K562 (cell line): Measurements from ENCODE around the gene PDPK1. TPM values are rescaled to one million over a fixed set of nuclear protein-coding genes. Genes with fewer than 3 reads are reported as not detected.
A peak's percentile ranks its signal among the peaks of the same experiment; 100 is the strongest.

Source experiments
- ATAC-seq: fragments of 200-7000 bp; cut with Tn5 transposase; 3 replicates; pipeline ENCODE4 v1.9.1; 2020; ENCODE audit warnings: moderate library complexity
- BruUV-seq: library from RNA; stranded (reverse); fragments of 400-500 nt; replicated peaks from 2 replicates; lab custom pipeline; 2021; lab: Mats Ljungman, UMichigan
- CTCF ChIA-PET: fragments of 300-600 bp; formaldehyde crosslinking; extraction: SDS; loops from one replicate; lab custom pipeline; 2021; ENCODE audit warnings: low intra/inter-chr PET ratio; lab: Yijun Ruan, JAX
- POLR2A ChIA-PET: fragments of 300-600, 350-650 bp; sonication (Branson Sonifier 250); formaldehyde crosslinking; extraction: SDS; loops from one replicate; lab custom pipeline; 2021; ENCODE audit warnings: antibody characterized with exemption, inconsistent platforms; lab: Yijun Ruan, JAX
- DNase-seq, 4 experiments: peaks; one replicate each; pipeline versions ENCODE4 v3.0.0 to v3.0.0-alpha.2; 2011 to 2018; ENCODE audit warnings: low spot score in 3 of 4, mixed read lengths in 3 of 4; ENCODE audit errors: extremely low read depth in 1 of 4
- FAIRE-seq: peaks from 2 replicates; lab custom pipeline; 2011; peaks lifted over from hg19 to GRCh38; lab: Jason Lieb, UNC
- H2AFZ ChIP-seq: 2 replicates; pipeline ENCODE4 v1.6.0; 2011; ENCODE audit warnings: low read depth, low read length, control low read depth, inconsistent platforms
- H3K27ac ChIP-seq: fragments of 200-600 bp; 3 replicates; pipeline ENCODE4 v1.8.0; 2011; ENCODE audit warnings: low read depth, mild to moderate bottlenecking, control low read depth, inconsistent platforms, low read length, moderate library complexity, mixed read lengths; ENCODE audit errors: extremely low read depth
- H3K27me3 ChIP-seq, 2 experiments: fragments of 300-600 bp in 1 of 2; 2 replicates in 1 of 2; 3 replicates in 1 of 2; pipeline versions ENCODE4 v1.6.0 to v1.8.0; 2011; ENCODE audit warnings: inconsistent platforms in 2 of 2, low read length in 2 of 2, mild to moderate bottlenecking in 1 of 2, mixed read lengths in 1 of 2, moderate library complexity in 1 of 2; ENCODE audit not compliant: control insufficient read depth in 2 of 2, insufficient read depth in 2 of 2
- H3K36me3 ChIP-seq: fragments of 300-600 bp; 3 replicates; pipeline ENCODE4 v1.8.0; 2011; ENCODE audit warnings: mild to moderate bottlenecking, low read length, inconsistent platforms; ENCODE audit not compliant: control insufficient read depth, insufficient read depth
- H3K4me1 ChIP-seq, 2 experiments: fragments of 200-600 bp in 1 of 2; replicated peaks in 1 of 2; 2 replicates in 1 of 2; 3 replicates in 1 of 2; pipeline versions ENCODE4 v1.5.1 to v1.8.0; 2011; ENCODE audit warnings: inconsistent platforms in 2 of 2, low read length in 2 of 2, mild to moderate bottlenecking in 1 of 2, mixed read lengths in 1 of 2, moderate library complexity in 1 of 2; ENCODE audit not compliant: control insufficient read depth in 2 of 2, insufficient read depth in 2 of 2
- H3K4me2 ChIP-seq: 2 replicates; pipeline ENCODE4 v1.6.1; 2011; ENCODE audit warnings: low read length, control low read depth, inconsistent platforms, mixed read lengths; ENCODE audit not compliant: insufficient read depth
- H3K4me3 ChIP-seq: fragments of 200-600 bp; sonication (generic), shearing (Covaris generic); 2 replicates; pipeline ENCODE4 v1.5.1; 2016; ENCODE audit warnings: control low read depth, inconsistent platforms
- H3K79me2 ChIP-seq: fragments of 200-600 bp; 3 replicates; pipeline ENCODE4 v1.8.0; 2011; ENCODE audit warnings: low read length, inconsistent platforms; ENCODE audit not compliant: control insufficient read depth, insufficient read depth
- H3K9ac ChIP-seq, 2 experiments: 2 replicates each; pipeline versions ENCODE4 v1.6.0 to v1.6.1; 2011; ENCODE audit warnings: low read depth in 2 of 2, low read length in 2 of 2, control low read depth in 1 of 2, inconsistent platforms in 1 of 2, mild to moderate bottlenecking in 1 of 2, mixed read lengths in 1 of 2; ENCODE audit not compliant: insufficient read depth in 1 of 2
- H3K9me1 ChIP-seq: one replicate; pipeline ENCODE4 v1.6.0; 2011; ENCODE audit warnings: inconsistent platforms, mild to moderate bottlenecking, low read length, moderate library complexity; ENCODE audit not compliant: control insufficient read depth, insufficient read depth
- H3K9me3 ChIP-seq: replicated peaks from 2 replicates; pipeline ENCODE4 v1.5.1; 2011; ENCODE audit warnings: low read depth, low read length, inconsistent platforms; ENCODE audit not compliant: control insufficient read depth, insufficient read depth
- H4K20me1 ChIP-seq: replicated peaks from 2 replicates; pipeline ENCODE4 v1.6.1; 2011; ENCODE audit warnings: low read length, inconsistent platforms, mixed read lengths; ENCODE audit not compliant: control insufficient read depth, insufficient read depth
- FOXM1 ChIP-seq, 2 experiments: fragments of 450-650 bp in 1 of 2; sonication (generic) in 1 of 2; formaldehyde crosslinking in 1 of 2; IDR thresholded peaks; 2 replicates each; pipeline versions ENCODE4 v1.6.1 to v1.9.0; 2017 to 2022; ENCODE audit warnings: low read depth in 2 of 2, mild to moderate bottlenecking in 2 of 2, missing genetic modification reagents in 1 of 2, moderate library complexity in 1 of 2
- RREB1 ChIP-seq: fragments of 250-450 bp; sonication (Bioruptor Pico); IDR thresholded peaks from 2 replicates; pipeline ENCODE4 v1.4.0; 2020
- ZBTB40 ChIP-seq, 2 experiments: fragments of 450-650 bp in 1 of 2; sonication (generic) in 1 of 2; formaldehyde crosslinking in 1 of 2; IDR thresholded peaks; 2 replicates each; pipeline versions ENCODE4 v1.7.1 to v1.9.0; 2016 to 2022; ENCODE audit warnings: inconsistent platforms in 1 of 2, mild to moderate bottlenecking in 1 of 2, missing genetic modification reagents in 1 of 2
- ZNF133 ChIP-seq: fragments of 250-450 bp; sonication (Bioruptor Pico); IDR thresholded peaks from 2 replicates; pipeline ENCODE4 v1.4.0; 2020; ENCODE audit warnings: mild to moderate bottlenecking
- WGBS: fragments of 100-300 bp; shearing (Covaris generic); methylation state at CpG from one replicate; pipeline ENCODE4 v1.1.6; 2016; ENCODE audit warnings: low coverage, mixed read lengths; ENCODE audit not compliant: insufficient coverage; ENCODE audit errors: missing lambda C conversion rate; 5-methylcytosine and 5-hydroxymethylcytosine counted together
- in situ Hi-C: fragments of 300-500 bp; cut with MboI; formaldehyde crosslinking; loops from 4 replicates; pipeline ENCODE4 v1.15.0; 2018; ENCODE audit warnings: inconsistent platforms, mixed read lengths
- intact Hi-C: fragments of 100-400 bp; cut with micrococcal nuclease; formaldehyde crosslinking; loops from 2 replicates; pipeline ENCODE4 v1.14.2; 2022
- polyA plus RNA-seq, 8 experiments: library from polyadenylated mRNA; depleted of rRNA in 4 of 8; stranded (reverse) in 5 of 8; unstranded in 3 of 8; fragments of >200 nt; fragmentation: Nextera tagmentation in 2 of 8; fragmentation: Illumina TruSeq in 1 of 8; extraction: Ambion mirVana in 2 of 8; extraction: Trizol in 1 of 8; gene quantifications; 2 replicates each; pipeline versions ENCODE4 v1.2.1 to v1.2.3, GENCODE V29; 2011 to 2014; ENCODE audit warnings: inconsistent platforms in 1 of 8, missing spikeins in 1 of 8
- total RNA-seq, 7 experiments: library from RNA; depleted of rRNA in 6 of 7; stranded (reverse); fragments of >200 nt in 6 of 7; fragmentation: Illumina TruSeq in 2 of 7; extraction: Trizol in 2 of 7; gene quantifications; 2 replicates each; pipeline versions ENCODE4 v1.2.1 to v1.2.3, GENCODE V29; 2011 to 2021; ENCODE audit warnings: low replicate concordance in 1 of 7

Gene PDPK1
- total and polyA plus RNA-seq, 9 of the 15 experiments (the other 6 are each of a cell fraction or from before 2014, with no cell fraction given): 4.0 to 37.2 (median 18.7) TPM

GRCh38 chr16:2603165-2604015, 65.6 kb downstream of the PDPK1 start:
- Histone ChIP-seq H3K9me3 (no peaks in the 10 kb centered on the region), H3K4me3 (peak overlapping the region; percentile 87), H4K20me1 (no peaks in the 10 kb centered on the region), H3K9ac (peak overlapping the region; percentile 91 to 99), H3K4me1 (peaks cover 0 to 5% of the 10 kb centered on the region in 2 experiments; a peak in 1 of 5 replicates), H3K9me1 (no peaks in the 10 kb centered on the region), H3K36me3 (peaks cover 9% of the 10 kb centered on the region; the same call in 1 of the 3 replicates), H3K27ac (peak overlapping the region; percentile 76), H3K79me2 (peaks cover 25% of the 10 kb centered on the region), H3K27me3 (no peaks in the 10 kb centered on the region), H3K4me2 (peak overlapping the region; percentile 97), H2AFZ (peak overlapping the region; percentile 76)
- TSS peak; percentile 62 for BruUV-seq
- ATAC-seq (peak; percentile 97), FAIRE-seq (peak; percentile 94), DNase-seq (peak; percentile 96 to 98 (median 98))
- POLR2A ChIA-PET: interaction anchor here (0.6 to 1.4 kb wide), 9 partner anchors 11 to 378 kb away, joined by 3 to 4 read pairs (median 3); partner anchors contain the start of gene KCTD5
- CTCF ChIA-PET: no interaction called here
- WGBS: under 1% methylated on average over 58 of the region's 58 CpGs
- in situ Hi-C loops (no loop called here), intact Hi-C loops (no loop called here)
- TF ChIP-seq ZBTB40 (IDR thresholded peaks at IDR 0.05): peak; percentile 100
- no peak for TF ChIP-seq ZBTB40 (CRISPR knock-in tag; IDR thresholded peaks at IDR 0.05)
- TF ChIP-seq RREB1: no peak
- no peak for TF ChIP-seq FOXM1 (IDR thresholded peaks at IDR 0.05; ENCODE audit: low read depth)
- no peak for TF ChIP-seq FOXM1 (CRISPR knock-in tag; IDR thresholded peaks at IDR 0.05; ENCODE audit: low read depth)
- TF ChIP-seq ZNF133 (CRISPR knock-in tag): no peak
